Renal cortex interstitium (tissue), 11 donors: ENCODE measurements around the gene SCFD2. TPM values are rescaled to one million over a fixed set of nuclear protein-coding genes. Genes with fewer than 3 reads are reported as not detected.

Experiments used
- DNase-seq, 11 donors: peaks; one replicate each; pipeline ENCODE4 v3.0.0-alpha.2; 2013; ENCODE audit warnings: low read depth in 9 of 11, low spot score in 4 of 11; ENCODE audit errors: extremely low read depth in 1 of 11
- polyA plus RNA-seq, 3 donors: library from polyadenylated mRNA; unstranded; fragments of 120-200 nt; gene quantifications; one replicate each; pipeline ENCODE4 v1.2.1, GENCODE V29; 2013; ENCODE audit not compliant: insufficient read length in 3 of 3

Gene SCFD2
- polyA plus RNA-seq, 3 donors, result 12.0 to 13.7 (median 13.5) TPM

- DNase-seq, result no peak
Observed at GRCh38 chr4:52961666-52962412, 404.0 kb downstream of the SCFD2 start.

GRCh38 chr4:52959541-52959940, 406.3 kb downstream of the SCFD2 start:
- DNase-seq, result peak in 4 of 11 donors; percentile 39 to 70 (median 57)

GRCh38 chr4:52957835-52958631, 407.8 kb downstream of the SCFD2 start:
- peak in 3 of 11 donors; percentile 27 to 33 (median 30) for DNase-seq

GRCh38 chr4:52957220-52957686, 408.6 kb downstream of the SCFD2 start:
- peak in 2 of 11 donors; percentile 27 to 34 for DNase-seq

- no peak for DNase-seq
Observed at GRCh38 chr4:52956691-52957090, 409.2 kb downstream of the SCFD2 start.

GRCh38 chr4:52954560-52955170, 411.2 kb downstream of the SCFD2 start:
- DNase-seq, result peak in 1 of 11 donors; percentile 36

- no peak for DNase-seq
Observed at GRCh38 chr4:52952540-52952939, 413.3 kb downstream of the SCFD2 start.

GRCh38 chr4:52951016-52951415, 414.8 kb downstream of the SCFD2 start:
- no peak for DNase-seq

GRCh38 chr4:52950226-52950625, 415.6 kb downstream of the SCFD2 start:
- DNase-seq, result no peak

GRCh38 chr4:52949336-52949735, 416.5 kb downstream of the SCFD2 start:
- DNase-seq, result no peak

- DNase-seq, result no peak
Observed at GRCh38 chr4:52948057-52948423, 417.8 kb downstream of the SCFD2 start.

- no peak for DNase-seq
Observed at GRCh38 chr4:52947401-52948056, 418.3 kb downstream of the SCFD2 start.

GRCh38 chr4:52946855-52947254, 419.0 kb downstream of the SCFD2 start:
- DNase-seq, result no peak

- DNase-seq, result no peak
Observed at GRCh38 chr4:52945982-52946381, 419.9 kb downstream of the SCFD2 start.

GRCh38 chr4:52945326-52945898, 420.4 kb downstream of the SCFD2 start:
- DNase-seq, result peak in 1 of 11 donors; percentile 35

- DNase-seq, result no peak
Observed at GRCh38 chr4:52943677-52944076, 422.2 kb downstream of the SCFD2 start.

GRCh38 chr4:52942936-52943335, 422.9 kb downstream of the SCFD2 start:
- no peak for DNase-seq

- no peak for DNase-seq
Observed at GRCh38 chr4:52941450-52941849, 424.4 kb downstream of the SCFD2 start.

GRCh38 chr4:52939739-52940138, 426.1 kb downstream of the SCFD2 start:
- DNase-seq, result no peak
